GM21515 (cell line): ENCODE measurements around the gene CDX2.

ENCODE experiments used
- ATAC-seq: cut with Tn5 transposase; IDR thresholded peaks from one replicate; pipeline ENCODE4 v1.9.1; 2021; ENCODE audit not compliant: unreplicated experiment

The CDX2 gene

GRCh38 chr13:27933118-27933517, 36.0 kb downstream of the CDX2 start:
- ATAC-seq: no peak

GRCh38 chr13:27929868-27930267, 39.2 kb downstream of the CDX2 start:
- no peak for ATAC-seq

GRCh38 chr13:27928805-27929753, 40.0 kb downstream of the CDX2 start:
- no peak for ATAC-seq

GRCh38 chr13:27928353-27928804, 40.7 kb downstream of the CDX2 start:
- ATAC-seq: no peak

- ATAC-seq: no peak
These were observed 41.4 kb downstream of the CDX2 start for GRCh38 chr13:27927444-27928352.

GRCh38 chr13:27926644-27927434, 42.3 kb downstream of the CDX2 start:
- no peak for ATAC-seq

GRCh38 chr13:27925220-27925991, 43.7 kb downstream of the CDX2 start:
- ATAC-seq: no peak

GRCh38 chr13:27924529-27925141, 44.5 kb downstream of the CDX2 start:
- ATAC-seq: no peak

- ATAC-seq: no peak
These were observed 45.2 kb downstream of the CDX2 start for GRCh38 chr13:27923794-27924528.

- no peak for ATAC-seq
These were observed 46.1 kb downstream of the CDX2 start for GRCh38 chr13:27922883-27923612.

- no peak for ATAC-seq
These were observed 46.9 kb downstream of the CDX2 start for GRCh38 chr13:27921961-27922882.

GRCh38 chr13:27921421-27921960, 47.6 kb downstream of the CDX2 start:
- ATAC-seq: no peak

- no peak for ATAC-seq
These were observed 48.3 kb downstream of the CDX2 start for GRCh38 chr13:27920677-27921420.

GRCh38 chr13:27919934-27920676, 49.0 kb downstream of the CDX2 start, which contains the start of gene PDX1:
TSS of gene PDX1 (plus strand) at chr13:27920000. CDS start at chr13:27920139, 139 bp downstream.
- no peak for ATAC-seq

GRCh38 chr13:27919659-27919933, 49.5 kb downstream of the CDX2 start:
- ATAC-seq: no peak
